Stimulated activated CD4-positive, alpha-beta T cell treated with anti-CD3 and anti-CD28 coated beads, TNF-alpha, amount 100 ng/mL, for 24 hours (primary cell): ENCODE data around the gene UBIAD1.
A peak's percentile ranks its signal among the peaks of the same experiment; 100 is the strongest.

Experiments used
- DNase-seq, 3 experiments: peaks; one replicate each; pipeline ENCODE4 v3.0.0-alpha.2; 2020; ENCODE audit warnings: low read depth in 3 of 3

The UBIAD1 gene

GRCh38 chr1:11311816-11312755, 39.1 kb downstream of the UBIAD1 start:
- no peak for DNase-seq

- no peak for DNase-seq
Observed at GRCh38 chr1:11314959-11315358, 42.0 kb downstream of the UBIAD1 start.

GRCh38 chr1:11316701-11317100, 43.7 kb downstream of the UBIAD1 start:
- DNase-seq = no peak

- DNase-seq = no peak
Observed at GRCh38 chr1:11318982-11319381, 46.0 kb downstream of the UBIAD1 start.

- DNase-seq = peak; percentile 5 to 23 (median 9)
Observed at GRCh38 chr1:11320153-11320936, 47.3 kb downstream of the UBIAD1 start.

- DNase-seq = no peak
Observed at GRCh38 chr1:11321656-11322491, 48.9 kb downstream of the UBIAD1 start.

GRCh38 chr1:11324567-11325165, 51.7 kb downstream of the UBIAD1 start:
- DNase-seq = no peak

- DNase-seq = no peak
Observed at GRCh38 chr1:11326070-11326469, 53.1 kb downstream of the UBIAD1 start.

GRCh38 chr1:11328444-11328843, 55.4 kb downstream of the UBIAD1 start:
- no peak for DNase-seq

- DNase-seq = no peak
Observed at GRCh38 chr1:11330411-11330810, 57.4 kb downstream of the UBIAD1 start.

GRCh38 chr1:11331036-11331944, 58.3 kb downstream of the UBIAD1 start:
- DNase-seq = no peak

- DNase-seq = no peak
Observed at GRCh38 chr1:11331945-11332546, 59.0 kb downstream of the UBIAD1 start.

GRCh38 chr1:11333631-11334030, 60.6 kb downstream of the UBIAD1 start:
- no peak for DNase-seq

GRCh38 chr1:11334261-11334804, 61.3 kb downstream of the UBIAD1 start:
- DNase-seq = no peak

- DNase-seq = no peak
Observed at GRCh38 chr1:11334821-11335220, 61.8 kb downstream of the UBIAD1 start.

- no peak for DNase-seq
Observed at GRCh38 chr1:11335417-11336056, 62.5 kb downstream of the UBIAD1 start.

GRCh38 chr1:11337580-11338073, 64.6 kb downstream of the UBIAD1 start:
- DNase-seq = peak; percentile 54 to 75 (median 55)
